ENCODE measurements around the gene C13orf46. TPM values are rescaled to one million over a fixed set of nuclear protein-coding genes. Genes with fewer than 3 reads are reported as not detected.

The C13orf46 gene
- total RNA-seq, 3 donors from 2014 or later, result 1.3 to 1.8 (median 1.6) TPM

DNA sequence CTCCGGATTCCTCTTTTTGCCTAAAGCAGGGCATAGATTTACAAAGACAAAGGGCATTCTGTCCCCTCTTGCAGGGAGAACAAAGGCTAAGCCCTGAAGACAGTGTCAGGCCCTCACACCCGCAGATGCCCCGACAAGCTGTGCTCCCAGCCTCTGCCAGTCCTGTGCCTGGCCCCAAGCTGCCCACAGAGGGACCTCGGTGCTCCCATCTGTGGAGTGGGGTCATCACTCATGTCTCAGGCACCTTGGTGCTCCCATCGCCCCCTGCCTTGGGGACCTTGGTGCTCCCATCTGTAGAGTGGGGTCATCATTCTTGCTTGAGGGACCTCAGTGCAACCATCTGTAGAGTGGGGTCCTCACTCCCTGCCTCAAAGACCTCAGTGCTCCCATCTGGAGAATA is 24.3 kb downstream of the C13orf46 start:
- DNase-seq (peak in 2 of 3 donors; percentile 18 to 39), ATAC-seq (no peak)
- TF ChIP-seq, protein P1, sequence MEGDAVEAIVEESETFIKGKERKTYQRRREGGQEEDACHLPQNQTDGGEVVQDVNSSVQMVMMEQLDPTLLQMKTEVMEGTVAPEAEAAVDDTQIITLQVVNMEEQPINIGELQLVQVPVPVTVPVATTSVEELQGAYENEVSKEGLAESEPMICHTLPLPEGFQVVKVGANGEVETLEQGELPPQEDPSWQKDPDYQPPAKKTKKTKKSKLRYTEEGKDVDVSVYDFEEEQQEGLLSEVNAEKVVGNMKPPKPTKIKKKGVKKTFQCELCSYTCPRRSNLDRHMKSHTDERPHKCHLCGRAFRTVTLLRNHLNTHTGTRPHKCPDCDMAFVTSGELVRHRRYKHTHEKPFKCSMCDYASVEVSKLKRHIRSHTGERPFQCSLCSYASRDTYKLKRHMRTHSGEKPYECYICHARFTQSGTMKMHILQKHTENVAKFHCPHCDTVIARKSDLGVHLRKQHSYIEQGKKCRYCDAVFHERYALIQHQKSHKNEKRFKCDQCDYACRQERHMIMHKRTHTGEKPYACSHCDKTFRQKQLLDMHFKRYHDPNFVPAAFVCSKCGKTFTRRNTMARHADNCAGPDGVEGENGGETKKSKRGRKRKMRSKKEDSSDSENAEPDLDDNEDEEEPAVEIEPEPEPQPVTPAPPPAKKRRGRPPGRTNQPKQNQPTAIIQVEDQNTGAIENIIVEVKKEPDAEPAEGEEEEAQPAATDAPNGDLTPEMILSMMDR (IDR thresholded peaks at IDR 0.05), result no peak
- Histone ChIP-seq H3K4me3 (no peak overlapping the region), H3K9me3 (no peaks in the 10 kb centered on the region), H3K36me3 (ENCODE audit: low read depth) (no peaks in the 10 kb centered on the region), H3K4me1 (ENCODE audit: low read depth) (peaks cover 9% of the 10 kb centered on the region)
- intact Hi-C loops (cut with DNase I, micrococcal nuclease), result no loop called here

DNA sequence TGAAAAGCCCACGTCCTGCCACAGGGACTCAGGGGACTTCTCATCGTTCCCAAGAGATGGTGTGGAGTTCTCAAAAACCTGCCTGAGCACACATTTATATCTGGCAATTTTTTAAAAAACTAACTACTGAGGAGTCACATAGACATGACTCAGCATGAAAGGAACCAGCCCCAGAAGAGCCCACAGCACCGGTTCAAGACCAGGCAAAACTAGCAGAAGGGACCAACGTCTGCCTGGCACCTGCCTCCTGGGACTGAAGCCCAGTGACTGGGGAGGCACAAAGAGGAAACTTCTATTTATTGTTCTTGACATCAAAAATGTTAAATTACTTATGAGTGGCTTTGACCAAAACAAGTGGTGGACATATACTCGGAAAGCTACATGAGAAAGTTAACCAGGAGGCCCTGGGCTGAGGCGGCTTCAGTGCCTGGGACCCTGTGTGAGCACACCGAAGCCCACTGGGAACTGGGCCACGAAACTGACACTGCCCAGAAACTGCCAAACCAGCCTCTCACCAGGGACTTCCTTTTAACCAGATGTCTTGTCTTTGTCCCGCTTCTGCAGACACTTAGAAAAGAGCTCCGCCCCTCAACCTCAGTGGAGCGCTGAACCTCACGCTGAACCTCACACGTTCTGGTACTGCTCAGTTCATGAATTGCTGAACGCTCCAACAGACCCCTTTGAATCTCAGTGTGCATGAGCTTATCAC is 25.7 kb downstream of the C13orf46 start:
- Histone ChIP-seq H3K4me1 (ENCODE audit: low read depth) (peaks cover 9% of the 10 kb centered on the region), H3K4me3 (no peak overlapping the region), H3K36me3 (ENCODE audit: low read depth) (no peaks in the 10 kb centered on the region), H3K9me3 (no peaks in the 10 kb centered on the region)
- intact Hi-C loops (cut with DNase I, micrococcal nuclease), result no loop called here
- TF ChIP-seq, protein P1 (IDR thresholded peaks at IDR 0.05), result no peak
- ATAC-seq (no peak), DNase-seq (peak in 2 of 3 donors; percentile 19 to 27)

DNA sequence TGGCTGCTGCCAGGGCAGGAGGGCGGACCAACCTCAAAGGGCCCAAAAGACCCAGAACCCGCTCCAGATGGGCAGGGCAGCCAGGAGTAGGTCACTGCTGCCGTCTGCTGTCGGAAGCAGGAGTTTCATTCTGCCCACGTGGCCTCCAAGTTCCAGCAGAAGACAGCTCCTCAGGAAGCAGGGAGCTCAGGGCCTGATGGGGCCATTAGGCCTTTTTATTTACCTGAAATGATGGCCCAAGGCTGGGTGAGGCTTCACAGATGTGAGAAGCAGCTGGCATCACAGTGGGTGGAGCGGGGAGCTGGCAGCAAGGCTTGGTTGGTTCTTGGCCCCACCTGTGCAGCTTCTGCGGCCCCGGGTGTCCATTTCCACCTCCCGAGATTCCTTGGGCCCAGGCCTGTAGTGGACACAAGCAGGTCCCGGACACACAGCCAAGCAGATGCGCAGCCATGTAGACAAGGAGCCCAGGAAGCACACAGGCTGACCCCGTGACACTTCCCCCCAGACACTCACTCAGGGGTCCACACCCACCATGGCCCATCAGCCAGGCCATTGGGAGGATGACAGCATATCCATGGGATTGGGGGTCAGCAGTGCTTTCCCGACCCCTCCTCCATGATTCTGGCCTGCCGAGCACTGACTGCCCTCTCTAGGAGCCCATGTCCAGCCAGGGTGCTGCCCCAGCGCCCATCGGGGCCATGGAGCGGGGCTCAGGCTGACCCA is 26.4 kb downstream of the C13orf46 start:
- intact Hi-C loops (cut with DNase I, micrococcal nuclease), result no loop called here
- DNase-seq, result peak in 2 of 3 donors; percentile 72 to 74

DNA sequence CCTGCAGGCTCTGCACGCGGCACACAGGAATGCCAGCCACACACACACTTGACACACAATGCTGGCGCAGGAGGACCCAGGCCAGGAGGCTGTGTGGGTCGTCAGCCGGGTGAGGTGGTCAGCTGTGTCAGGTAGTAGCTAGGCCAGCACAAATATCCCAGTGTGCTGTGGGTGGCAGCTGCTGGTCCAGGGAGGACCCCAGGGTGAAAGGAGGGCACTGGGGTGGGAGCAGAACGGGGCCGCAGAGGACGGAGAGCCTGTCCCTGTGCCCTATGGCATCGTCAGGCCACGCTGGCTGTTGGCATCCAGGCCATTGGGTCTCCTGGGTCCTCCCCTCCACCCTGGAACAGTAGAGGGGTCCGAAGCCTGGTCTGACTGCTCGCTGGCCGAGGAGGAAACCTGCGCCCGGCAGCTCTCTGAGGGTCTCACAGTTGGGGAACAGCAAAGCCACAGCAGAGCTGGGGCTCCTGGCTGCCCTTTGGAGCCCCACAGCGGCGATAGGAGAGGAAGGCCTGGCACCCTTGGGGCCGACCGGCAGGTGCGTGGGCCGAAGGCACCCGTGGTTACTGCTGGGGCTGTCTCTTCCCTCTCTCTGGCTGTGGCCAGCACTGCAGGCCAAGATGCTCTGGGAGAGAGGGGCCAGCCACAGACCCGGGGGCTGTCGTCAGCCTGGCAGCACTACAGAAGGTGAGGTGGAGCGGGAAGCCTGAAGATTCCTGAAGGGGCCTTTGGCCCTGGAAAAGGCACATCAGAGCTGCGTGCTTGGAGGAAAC is 27.3 kb downstream of the C13orf46 start:
- Histone ChIP-seq H3K4me3 (no peak overlapping the region), H3K4me1 (ENCODE audit: low read depth) (peaks cover 9% of the 10 kb centered on the region), H3K9me3 (no peaks in the 10 kb centered on the region), H3K36me3 (ENCODE audit: low read depth) (no peaks in the 10 kb centered on the region)
- intact Hi-C loops (cut with DNase I, micrococcal nuclease), result no loop called here
- no peak for DNase-seq
- TF ChIP-seq, protein P1 (IDR thresholded peaks at IDR 0.05), result no peak
- no peak for ATAC-seq

More for the DNA sequence above, 26.4 kb downstream of the C13orf46 start:
- peak; percentile 69 for ATAC-seq
- H3K36me3 ChIP-seq (ENCODE audit: low read depth), result no peaks in the 10 kb centered on the region
- H3K9me3 ChIP-seq, result no peaks in the 10 kb centered on the region
- no peak overlapping the region for H3K4me3 ChIP-seq
- TF ChIP-seq, protein P1 (IDR thresholded peaks at IDR 0.05), result peak; percentile 23
- peaks cover 9% of the 10 kb centered on the region for H3K4me1 ChIP-seq (ENCODE audit: low read depth)

DNA sequence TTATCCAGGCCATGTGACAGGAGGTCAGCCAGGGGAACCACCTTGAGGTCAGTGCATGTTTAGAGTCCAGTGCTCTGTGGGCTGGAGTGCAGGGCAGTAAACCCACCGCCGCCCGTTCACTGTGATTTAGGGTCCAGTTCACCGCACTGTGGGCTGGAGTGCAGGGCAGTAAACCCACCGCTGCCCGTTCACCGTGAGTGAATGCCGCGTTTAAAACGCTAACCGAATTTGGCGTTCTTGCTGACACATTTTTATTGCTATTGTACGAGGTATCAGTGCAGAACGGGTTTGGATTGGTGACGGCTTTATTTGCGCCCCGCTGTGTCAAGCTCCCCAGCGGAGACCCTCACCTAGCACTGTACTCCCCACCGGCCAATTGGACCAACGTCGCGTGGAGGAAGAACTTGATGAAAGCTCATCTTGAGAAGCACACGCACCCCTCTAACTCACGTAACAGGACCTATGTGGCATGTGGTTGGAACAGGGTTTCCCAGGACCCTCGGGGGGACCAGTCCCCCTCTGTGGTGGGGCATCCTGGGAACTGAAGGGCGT is 27.9 kb downstream of the C13orf46 start:
- no peak overlapping the region for H3K4me3 ChIP-seq
- H3K36me3 ChIP-seq (ENCODE audit: low read depth), result no peaks in the 10 kb centered on the region
- peaks cover 2% of the 10 kb centered on the region for H3K4me1 ChIP-seq (ENCODE audit: low read depth)
- H3K9me3 ChIP-seq, result no peaks in the 10 kb centered on the region
- DNase-seq (no peak), ATAC-seq (no peak)
- intact Hi-C loops (cut with DNase I, micrococcal nuclease), result no loop called here
- TF ChIP-seq, protein P1 (IDR thresholded peaks at IDR 0.05), result no peak

Data from mucosa of descending colon (tissue), 3 donors.